ENCODE data around the gene JMJD7. TPM values are rescaled to one million over a fixed set of nuclear protein-coding genes. Genes with fewer than 3 reads are reported as not detected.

JMJD7 gene
- total RNA-seq (2014; rRNA removed; shearing (Covaris generic)) = 10.7 and 12.3 TPM in 2 replicates

- Histone ChIP-seq H3K36me3 (replicated peaks; ENCODE audit: control insufficient read depth, insufficient read depth, low read length) (peaks cover 1% of the 10 kb centered on the region), H3K4me3 (ENCODE audit: insufficient read depth, low read depth, low read length) (peak within 1 kb of the TSS; percentile 97), H3K27me3 (ENCODE audit: control insufficient read depth, insufficient read depth, low read length) (peaks cover 2% of the 10 kb centered on the region; the same call in 1 of the 2 replicates)
- peak; percentile 100 for DNase-seq
Measured at GRCh38 chr15:41827880-41828806, at the start of gene JMJD7. JMJD7 (plus strand) TSS chr15:41828092; CDS start chr15:41828125, 33 bp downstream.

- no peaks in the 10 kb centered on the region for H3K27me3 ChIP-seq (ENCODE audit: control insufficient read depth, insufficient read depth, low read length)
- no peak overlapping the region for H3K4me3 ChIP-seq (ENCODE audit: insufficient read depth, low read depth, low read length)
- H3K36me3 ChIP-seq (replicated peaks; ENCODE audit: control insufficient read depth, insufficient read depth, low read length) = no peaks in the 10 kb centered on the region
- no peak for DNase-seq
Measured at GRCh38 chr15:41778521-41778920, 49.4 kb upstream of the JMJD7 start.

- H3K36me3 ChIP-seq (replicated peaks; ENCODE audit: control insufficient read depth, insufficient read depth, low read length) = no peaks in the 10 kb centered on the region
- H3K27me3 ChIP-seq (ENCODE audit: control insufficient read depth, insufficient read depth, low read length) = no peaks in the 10 kb centered on the region
- H3K4me3 ChIP-seq (ENCODE audit: insufficient read depth, low read depth, low read length) = no peak overlapping the region
- DNase-seq = no peak
Measured at GRCh38 chr15:41779662-41780157, 48.2 kb upstream of the JMJD7 start.

GRCh38 chr15:41780266-41780665 is 47.6 kb upstream of the JMJD7 start:
- DNase-seq = no peak
- Histone ChIP-seq H3K4me3 (ENCODE audit: insufficient read depth, low read depth, low read length) (no peak overlapping the region), H3K36me3 (replicated peaks; ENCODE audit: control insufficient read depth, insufficient read depth, low read length) (no peaks in the 10 kb centered on the region), H3K27me3 (ENCODE audit: control insufficient read depth, insufficient read depth, low read length) (no peaks in the 10 kb centered on the region)

- H3K36me3 ChIP-seq (replicated peaks; ENCODE audit: control insufficient read depth, insufficient read depth, low read length) = no peaks in the 10 kb centered on the region
- no peaks in the 10 kb centered on the region for H3K27me3 ChIP-seq (ENCODE audit: control insufficient read depth, insufficient read depth, low read length)
- DNase-seq = no peak
- no peak overlapping the region for H3K4me3 ChIP-seq (ENCODE audit: insufficient read depth, low read depth, low read length)
Measured at GRCh38 chr15:41780727-41781126, 47.2 kb upstream of the JMJD7 start.

- Histone ChIP-seq H3K36me3 (replicated peaks; ENCODE audit: control insufficient read depth, insufficient read depth, low read length) (no peaks in the 10 kb centered on the region), H3K4me3 (ENCODE audit: insufficient read depth, low read depth, low read length) (no peak overlapping the region), H3K27me3 (ENCODE audit: control insufficient read depth, insufficient read depth, low read length) (no peaks in the 10 kb centered on the region)
- no peak for DNase-seq
Measured at GRCh38 chr15:41782371-41783282, 45.3 kb upstream of the JMJD7 start.

- no peak overlapping the region for H3K4me3 ChIP-seq (ENCODE audit: insufficient read depth, low read depth, low read length)
- no peak for DNase-seq
- no peaks in the 10 kb centered on the region for H3K36me3 ChIP-seq (replicated peaks; ENCODE audit: control insufficient read depth, insufficient read depth, low read length)
- H3K27me3 ChIP-seq (ENCODE audit: control insufficient read depth, insufficient read depth, low read length) = no peaks in the 10 kb centered on the region
Measured at GRCh38 chr15:41783296-41783695, 44.6 kb upstream of the JMJD7 start.

- no peak for DNase-seq
- H3K27me3 ChIP-seq (ENCODE audit: control insufficient read depth, insufficient read depth, low read length) = no peaks in the 10 kb centered on the region
- no peak overlapping the region for H3K4me3 ChIP-seq (ENCODE audit: insufficient read depth, low read depth, low read length)
- no peaks in the 10 kb centered on the region for H3K36me3 ChIP-seq (replicated peaks; ENCODE audit: control insufficient read depth, insufficient read depth, low read length)
Measured at GRCh38 chr15:41788262-41788661, 39.6 kb upstream of the JMJD7 start.

- no peak for DNase-seq
- H3K27me3 ChIP-seq (ENCODE audit: control insufficient read depth, insufficient read depth, low read length) = no peaks in the 10 kb centered on the region
- no peak overlapping the region for H3K4me3 ChIP-seq (ENCODE audit: insufficient read depth, low read depth, low read length)
- H3K36me3 ChIP-seq (replicated peaks; ENCODE audit: control insufficient read depth, insufficient read depth, low read length) = no peaks in the 10 kb centered on the region
Measured at GRCh38 chr15:41789236-41789635, 38.7 kb upstream of the JMJD7 start.

GRCh38 chr15:41789662-41790061 is 38.2 kb upstream of the JMJD7 start:
- H3K36me3 ChIP-seq (replicated peaks; ENCODE audit: control insufficient read depth, insufficient read depth, low read length) = no peaks in the 10 kb centered on the region
- H3K4me3 ChIP-seq (ENCODE audit: insufficient read depth, low read depth, low read length) = no peak overlapping the region
- no peak for DNase-seq
- no peaks in the 10 kb centered on the region for H3K27me3 ChIP-seq (ENCODE audit: control insufficient read depth, insufficient read depth, low read length)

- H3K27me3 ChIP-seq (ENCODE audit: control insufficient read depth, insufficient read depth, low read length) = no peaks in the 10 kb centered on the region
- no peak for DNase-seq
- H3K36me3 ChIP-seq (replicated peaks; ENCODE audit: control insufficient read depth, insufficient read depth, low read length) = no peaks in the 10 kb centered on the region
- no peak overlapping the region for H3K4me3 ChIP-seq (ENCODE audit: insufficient read depth, low read depth, low read length)
Measured at GRCh38 chr15:41790169-41790568, 37.7 kb upstream of the JMJD7 start.

GRCh38 chr15:41790756-41791546 is 36.9 kb upstream of the JMJD7 start:
- Histone ChIP-seq H3K36me3 (replicated peaks; ENCODE audit: control insufficient read depth, insufficient read depth, low read length) (no peaks in the 10 kb centered on the region), H3K27me3 (ENCODE audit: control insufficient read depth, insufficient read depth, low read length) (no peaks in the 10 kb centered on the region), H3K4me3 (ENCODE audit: insufficient read depth, low read depth, low read length) (no peak overlapping the region)
- DNase-seq = no peak

- DNase-seq = no peak
- Histone ChIP-seq H3K27me3 (ENCODE audit: control insufficient read depth, insufficient read depth, low read length) (no peaks in the 10 kb centered on the region), H3K36me3 (replicated peaks; ENCODE audit: control insufficient read depth, insufficient read depth, low read length) (no peaks in the 10 kb centered on the region), H3K4me3 (ENCODE audit: insufficient read depth, low read depth, low read length) (no peak overlapping the region)
Measured at GRCh38 chr15:41791547-41791937, 36.4 kb upstream of the JMJD7 start.

Data from H7 (cell line).